ENCODE data around the gene MGMT.

GRCh38 chr10:129774736-129775401 lies 307.8 kb downstream of the MGMT start:
- TF ChIP-seq POLR2AphosphoS5 (IDR thresholded peaks at IDR 0.05; ENCODE audit: low read depth) (no peak), EZH2 (IDR thresholded peaks at IDR 0.05; ENCODE audit: low read depth, unreplicated experiment) (no peak), CTCF (conservative IDR thresholded peaks at IDR 0.05; ENCODE audit: low read depth in 2 of 2) (no peak), REST (IDR thresholded peaks at IDR 0.05; ENCODE audit: unreplicated experiment) (no peak)
